HG03159 (cell line): Measurements from ENCODE around the gene RBBP7.

Source experiments
- ATAC-seq: cut with Tn5 transposase; IDR thresholded peaks from one replicate; pipeline ENCODE4 v1.9.1; 2021; ENCODE audit warnings: mild to moderate bottlenecking, moderate library complexity; ENCODE audit not compliant: unreplicated experiment

RBBP7 gene

GRCh38 chrX:16827225-16827624 lies 42.9 kb downstream of the RBBP7 start:
- ATAC-seq = no peak

GRCh38 chrX:16826207-16826606 lies 44.0 kb downstream of the RBBP7 start:
- ATAC-seq = no peak

- ATAC-seq = no peak
These were observed 44.7 kb downstream of the RBBP7 start for GRCh38 chrX:16825264-16826035.

- ATAC-seq = no peak
These were observed 47.4 kb downstream of the RBBP7 start for GRCh38 chrX:16822723-16823122.

- no peak for ATAC-seq
These were observed 50.5 kb downstream of the RBBP7 start for GRCh38 chrX:16819634-16820033.

- no peak for ATAC-seq
These were observed 55.6 kb downstream of the RBBP7 start for GRCh38 chrX:16814597-16814996.

- ATAC-seq = no peak
These were observed 62.1 kb downstream of the RBBP7 start for GRCh38 chrX:16807976-16808542.

GRCh38 chrX:16807548-16807947 lies 62.6 kb downstream of the RBBP7 start:
- ATAC-seq = no peak

- ATAC-seq = no peak
These were observed 65.2 kb downstream of the RBBP7 start for GRCh38 chrX:16804923-16805464.

- ATAC-seq = no peak
These were observed 72.3 kb downstream of the RBBP7 start for GRCh38 chrX:16797841-16798240.

- no peak for ATAC-seq
These were observed 72.8 kb downstream of the RBBP7 start for GRCh38 chrX:16797358-16797757.

GRCh38 chrX:16796298-16796697 lies 73.9 kb downstream of the RBBP7 start:
- ATAC-seq = no peak
